HEK293 (cell line): ENCODE data around the gene ZNF436.
A peak's percentile ranks its signal among the peaks of the same experiment; 100 is the strongest.

Source experiments
- CTCF ChIA-PET: fragments of 350-600 bp; formaldehyde crosslinking; extraction: SDS; loops from one replicate; lab custom pipeline; 2021; ENCODE audit warnings: antibody characterized with exemption; lab: Yijun Ruan, JAX
- POLR2A ChIA-PET: fragments of 300-600 bp; formaldehyde crosslinking; extraction: SDS; loops from one replicate; lab custom pipeline; 2020; ENCODE audit warnings: antibody characterized with exemption, inconsistent platforms; lab: Yijun Ruan, JAX
- H3K27ac ChIP-seq: fragments of 200-500 bp; sonication (Bioruptor generic); 2 replicates; pipeline ENCODE4 v1.5.1; 2014; ENCODE audit warnings: low read depth, low read length, control low read depth, inconsistent platforms; ENCODE audit errors: extremely low read depth
- H3K36me3 ChIP-seq, 2 experiments: fragments of 200-500 bp in 1 of 2; sonication (Bioruptor generic) in 1 of 2; 1 replicate in 1 of 2; 2 replicates in 1 of 2; pipeline ENCODE4 v1.5.1; 2014 to 2017; ENCODE audit warnings: inconsistent platforms in 2 of 2, low read length in 2 of 2; ENCODE audit not compliant: control insufficient read depth in 2 of 2, insufficient read depth in 1 of 2
- H3K4me1 ChIP-seq: fragments of 200-500 bp; sonication (Bioruptor generic); 2 replicates; pipeline ENCODE4 v1.5.1; 2014; ENCODE audit warnings: mild to moderate bottlenecking, low read length, inconsistent platforms; ENCODE audit not compliant: control insufficient read depth, insufficient read depth
- H3K4me3 ChIP-seq: 2 replicates; pipeline ENCODE4 v1.5.1; 2011; ENCODE audit warnings: low read depth, mild to moderate bottlenecking, control low read depth, low read length, moderate library complexity
- H3K9me3 ChIP-seq: fragments of 200-500 bp; sonication (Bioruptor generic); 2 replicates; pipeline ENCODE4 v1.5.1; 2014; ENCODE audit warnings: low read depth, low read length, inconsistent platforms; ENCODE audit not compliant: control insufficient read depth, insufficient read depth
- BCL11A ChIP-seq: fragments of 450-650 bp; formaldehyde crosslinking; IDR thresholded peaks from 2 replicates; pipeline ENCODE4 v1.5.1; 2016; ENCODE audit warnings: low read depth, missing biosample characterization, missing genetic modification characterization
- BCL11B ChIP-seq: fragments of 450-650 bp; formaldehyde crosslinking; IDR thresholded peaks from 2 replicates; pipeline ENCODE4 v1.5.1; 2016; ENCODE audit warnings: low read depth, missing biosample characterization, missing genetic modification characterization
- GLI4 ChIP-seq: fragments of 450-650 bp; formaldehyde crosslinking; IDR thresholded peaks from 2 replicates; pipeline ENCODE4 v1.5.1; 2016; ENCODE audit warnings: missing biosample characterization, missing genetic modification characterization
- ZBTB44 ChIP-seq: fragments of 450-650 bp; IDR thresholded peaks from 2 replicates; pipeline ENCODE4 v1.5.1; 2018; ENCODE audit warnings: missing biosample characterization, mild to moderate bottlenecking, missing genetic modification characterization
- ZFP69B ChIP-seq: fragments of 450-650 bp; formaldehyde crosslinking; IDR thresholded peaks from 2 replicates; pipeline ENCODE4 v1.5.1; 2016; ENCODE audit warnings: missing biosample characterization, missing genetic modification characterization
- ZNF112 ChIP-seq: fragments of 450-650 bp; formaldehyde crosslinking; IDR thresholded peaks from 2 replicates; pipeline ENCODE4 v1.5.0; 2017; ENCODE audit warnings: missing biosample characterization, missing genetic modification characterization
- ZNF148 ChIP-seq: fragments of 450-650 bp; formaldehyde crosslinking; IDR thresholded peaks from 2 replicates; pipeline ENCODE4 v1.5.0; 2017; ENCODE audit warnings: missing biosample characterization, missing genetic modification characterization, borderline replicate concordance
- ZNF184 ChIP-seq: fragments of 450-650 bp; IDR thresholded peaks from 2 replicates; pipeline ENCODE4 v1.5.1; 2018; ENCODE audit warnings: missing biosample characterization, mild to moderate bottlenecking, missing genetic modification characterization
- ZNF274 ChIP-seq, 2 experiments: fragments of 200-500 bp in 1 of 2; fragments of 450-650 bp in 1 of 2; sonication (Bioruptor generic) in 1 of 2; formaldehyde crosslinking in 1 of 2; IDR thresholded peaks; 2 replicates each; pipeline versions ENCODE4 v1.5.1 to v1.6.1; 2014 to 2016; ENCODE audit warnings: borderline replicate concordance in 1 of 2, inconsistent platforms in 1 of 2, low read length in 1 of 2, missing biosample characterization in 1 of 2, missing genetic modification characterization in 1 of 2
- ZNF311 ChIP-seq: fragments of 450-650 bp; formaldehyde crosslinking; IDR thresholded peaks from 2 replicates; pipeline ENCODE4 v1.5.1; 2017; ENCODE audit warnings: missing biosample characterization, missing genetic modification characterization, borderline replicate concordance
- ZNF394 ChIP-seq: fragments of 450-650 bp; formaldehyde crosslinking; IDR thresholded peaks from 2 replicates; pipeline ENCODE4 v1.5.1; 2016; ENCODE audit warnings: missing biosample characterization, missing genetic modification characterization, mild to moderate bottlenecking, moderate library complexity, borderline replicate concordance
- ZNF404 ChIP-seq: fragments of 450-650 bp; formaldehyde crosslinking; IDR thresholded peaks from 2 replicates; pipeline ENCODE4 v1.5.1; 2017; ENCODE audit warnings: missing biosample characterization, missing genetic modification characterization
- ZNF645 ChIP-seq: fragments of 450-650 bp; formaldehyde crosslinking; IDR thresholded peaks from 2 replicates; pipeline ENCODE4; 2016; ENCODE audit warnings: missing biosample characterization, missing genetic modification characterization
- ZNF76 ChIP-seq: fragments of 450-650 bp; formaldehyde crosslinking; IDR thresholded peaks from 2 replicates; pipeline ENCODE4; 2016; ENCODE audit warnings: low read depth, missing biosample characterization, missing genetic modification characterization, borderline replicate concordance
- ZNF843 ChIP-seq: fragments of 450-650 bp; formaldehyde crosslinking; IDR thresholded peaks from 2 replicates; pipeline ENCODE4 v1.5.1; 2016; ENCODE audit warnings: missing biosample characterization, missing genetic modification characterization
- ZSCAN16 ChIP-seq: fragments of 450-650 bp; formaldehyde crosslinking; IDR thresholded peaks from 2 replicates; pipeline ENCODE4 v1.5.1; 2016; ENCODE audit warnings: missing biosample characterization, missing genetic modification characterization
- ZSCAN23 ChIP-seq: fragments of 450-650 bp; formaldehyde crosslinking; IDR thresholded peaks from 2 replicates; pipeline ENCODE4 v1.5.1; 2016; ENCODE audit warnings: missing biosample characterization, missing genetic modification characterization
- TF ChIP-seq, protein P1 (sequence below): fragments of 450-650 bp; formaldehyde crosslinking; IDR thresholded peaks from 2 replicates; pipeline ENCODE4 v1.5.1; 2016; ENCODE audit warnings: missing biosample characterization, missing genetic modification characterization

Gene ZNF436

GRCh38 chr1:23367791-23368561, 1.7 kb downstream of the ZNF436 start (continued):
- TF ChIP-seq, protein P1, sequence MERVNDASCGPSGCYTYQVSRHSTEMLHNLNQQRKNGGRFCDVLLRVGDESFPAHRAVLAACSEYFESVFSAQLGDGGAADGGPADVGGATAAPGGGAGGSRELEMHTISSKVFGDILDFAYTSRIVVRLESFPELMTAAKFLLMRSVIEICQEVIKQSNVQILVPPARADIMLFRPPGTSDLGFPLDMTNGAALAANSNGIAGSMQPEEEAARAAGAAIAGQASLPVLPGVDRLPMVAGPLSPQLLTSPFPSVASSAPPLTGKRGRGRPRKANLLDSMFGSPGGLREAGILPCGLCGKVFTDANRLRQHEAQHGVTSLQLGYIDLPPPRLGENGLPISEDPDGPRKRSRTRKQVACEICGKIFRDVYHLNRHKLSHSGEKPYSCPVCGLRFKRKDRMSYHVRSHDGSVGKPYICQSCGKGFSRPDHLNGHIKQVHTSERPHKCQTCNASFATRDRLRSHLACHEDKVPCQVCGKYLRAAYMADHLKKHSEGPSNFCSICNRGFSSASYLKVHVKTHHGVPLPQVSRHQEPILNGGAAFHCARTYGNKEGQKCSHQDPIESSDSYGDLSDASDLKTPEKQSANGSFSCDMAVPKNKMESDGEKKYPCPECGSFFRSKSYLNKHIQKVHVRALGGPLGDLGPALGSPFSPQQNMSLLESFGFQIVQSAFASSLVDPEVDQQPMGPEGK, result peak; percentile 96
- TF ChIP-seq ZNF843 (tag by site-specific recombination), result 0 out of 2 replicates have a peak, but pooled peaks have one; percentile 23
- TF ChIP-seq, all 188 proteins: peak for 53

- Histone ChIP-seq H3K4me3 (peak overlapping the region; percentile 95), H3K27ac (peak overlapping the region; percentile 54; the same call in 1 of the 2 replicates), H3K36me3 (peaks cover 0 to 49% of the 10 kb centered on the region in 2 experiments; a peak in 1 of 3 replicates), H3K4me1 (peaks cover 17% of the 10 kb centered on the region), H3K9me3 (no peaks in the 10 kb centered on the region)
- POLR2A ChIA-PET, result interaction anchor here (1.1 to 5.4 kb wide), 6 partner anchors 9 to 187 kb away, joined by 5 to 121 read pairs (median 12); partner anchors contain the start of gene HNRNPR
- CTCF ChIA-PET, result interaction anchor here (0.7 kb wide), 1 partner anchor 913 kb away, joined by 6 read pairs; no protein-coding TSS in a partner anchor
- TF ChIP-seq ZNF645 (no peak), ZBTB44 (tag by site-specific recombination) (no peak), ZNF184 (tag by site-specific recombination) (peak; percentile 86)
- TF ChIP-seq, all 188 proteins: peak for 1
Observed at GRCh38 chr1:23367451-23367790, 2.2 kb downstream of the ZNF436 start.

GRCh38 chr1:23366598-23366997, 3.0 kb downstream of the ZNF436 start:
- Histone ChIP-seq H3K36me3 (peaks cover 0 to 51% of the 10 kb centered on the region in 2 experiments; a peak in 1 of 3 replicates), H3K4me1 (peaks cover 17% of the 10 kb centered on the region), H3K4me3 (no peak overlapping the region), H3K27ac (no peak overlapping the region), H3K9me3 (no peaks in the 10 kb centered on the region)
- ChIA-PET POLR2A (interaction anchor here (1.7 kb wide), 1 partner anchor 22 kb away, joined by 15 read pairs; the partner anchor contains the start of gene HNRNPR), CTCF (no interaction called here)
- TF ChIP-seq BCL11A, result no peak

DNA sequence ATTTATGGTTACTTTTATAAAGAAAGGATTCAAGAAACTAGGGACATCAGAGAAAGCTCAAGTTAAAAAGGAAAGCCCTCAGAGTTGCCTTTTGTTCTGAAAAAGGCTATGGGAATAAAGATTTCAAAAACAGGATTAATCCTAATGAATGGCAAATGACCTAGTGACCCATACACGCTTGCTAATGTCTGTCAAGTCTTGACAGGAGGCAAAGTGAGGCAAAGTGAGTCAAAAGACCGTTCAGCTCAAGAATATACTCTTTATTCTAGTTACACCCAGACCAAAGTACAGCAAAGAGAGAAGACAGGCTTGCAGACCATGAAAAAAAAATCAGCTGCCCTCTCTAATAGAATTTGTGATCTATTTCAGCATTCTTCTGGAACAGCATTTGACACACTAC, 3.5 kb downstream of the ZNF436 start:
- ChIA-PET POLR2A (interaction anchor here (1.7 kb wide), 1 partner anchor 22 kb away, joined by 15 read pairs; the partner anchor contains the start of gene HNRNPR), CTCF (no interaction called here)
- Histone ChIP-seq H3K27ac (no peak overlapping the region), H3K4me1 (peaks cover 12% of the 10 kb centered on the region), H3K4me3 (no peak overlapping the region), H3K9me3 (no peaks in the 10 kb centered on the region), H3K36me3 (peaks cover 0 to 53% of the 10 kb centered on the region in 2 experiments; a peak in 1 of 3 replicates)
- TF ChIP-seq GLI4 (tag by site-specific recombination), result no peak
- no peak for TF ChIP-seq ZNF394 (tag by site-specific recombination)
- TF ChIP-seq ZFP69B (tag by site-specific recombination), result no peak
- no peak for TF ChIP-seq ZNF76
- TF ChIP-seq ZNF311 (tag by site-specific recombination), result no peak
- TF ChIP-seq ZNF112 (tag by site-specific recombination), result no peak
- no peak for TF ChIP-seq ZSCAN23 (tag by site-specific recombination)
- no peak for TF ChIP-seq ZNF404 (tag by site-specific recombination)
- no peak for TF ChIP-seq ZNF274 (IDR thresholded peaks at IDR 0.05; ENCODE audit: low read length)
- no peak for TF ChIP-seq ZNF274 (tag by site-specific recombination; IDR thresholded peaks at IDR 0.05; ENCODE audit: borderline replicate concordance)
- no peak for TF ChIP-seq BCL11B (tag by site-specific recombination)
- no peak for TF ChIP-seq ZSCAN16
- TF ChIP-seq ZNF148, result no peak
